ENCODE data around the gene DTNBP1. TPM values are rescaled to one million over a fixed set of nuclear protein-coding genes. Genes with fewer than 3 reads are reported as not detected.

Gene DTNBP1
- total and polyA plus RNA-seq, 2 of the 13 experiments (the other 11 are each of a cell fraction or from before 2014, with no cell fraction given) = 6.6 to 19.1 TPM

DNA sequence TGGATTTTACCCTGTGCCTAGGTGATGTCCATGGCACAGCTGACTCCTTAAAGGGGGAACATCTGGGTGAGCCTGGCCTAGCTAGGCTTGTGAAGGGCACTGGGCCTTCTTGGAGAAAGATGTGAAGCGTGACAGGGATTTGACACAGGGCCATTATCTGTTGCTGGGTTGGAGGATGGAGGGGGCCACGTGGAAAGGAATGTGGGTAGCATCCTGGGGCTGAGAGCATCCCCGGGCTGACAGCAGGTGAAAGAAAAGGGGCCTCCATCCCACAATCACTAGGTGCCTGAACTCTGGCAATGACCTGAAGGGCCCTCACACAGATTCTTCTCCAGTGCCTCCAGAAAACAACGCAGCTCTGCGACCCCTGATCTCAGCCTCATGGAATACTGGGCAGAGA lies 124.7 kb downstream of the DTNBP1 start:
- Histone ChIP-seq H3K27ac (ENCODE audit: extremely low read length, insufficient read depth, low read length) (no peak overlapping the region), H3K36me3 (replicated peaks in 1 of 2; ENCODE audit: control insufficient read depth in 1 of 2, insufficient read depth in 2 of 2, low read length in 2 of 2) (no peaks in the 10 kb centered on the region), H3K4me2 (ENCODE audit: low read depth, low read length) (no peak overlapping the region), H2AFZ (ENCODE audit: low read length) (no peak overlapping the region), H3K27me3 (ENCODE audit: control insufficient read depth in 1 of 2, insufficient read depth in 2 of 2, low read length in 2 of 2) (no peaks in the 10 kb centered on the region), H3K9ac (ENCODE audit: insufficient read depth, low read depth, low read length) (no peak overlapping the region), H3K4me1 (ENCODE audit: insufficient read depth, low read length) (peaks cover 12% of the 10 kb centered on the region), H4K20me1 (ENCODE audit: insufficient read depth, low read length) (no peaks in the 10 kb centered on the region), H3K79me2 (ENCODE audit: insufficient read depth, low read length) (no peaks in the 10 kb centered on the region), H3K9me3 (ENCODE audit: low read length) (no peaks in the 10 kb centered on the region), H3K4me3 (replicated peaks in 1 of 3; ENCODE audit: insufficient read depth in 1 of 3, low read depth in 2 of 3, low read length in 3 of 3) (no peak overlapping the region)
- WGBS (ENCODE audit: low lambda C conversion rate) = 85% methylated on average over 5 of the region's 5 CpGs
- FAIRE-seq = no peak
- ATAC-seq = no peak
- POLR2A ChIA-PET = no interaction called here
- DNase-seq (ENCODE audit: low spot score) = no peak
- CTCF ChIA-PET (ENCODE audit: low intra/inter-chr PET ratio, low total read pairs) = no interaction called here
- BruUV-seq (replicated peaks) = no TSS peak
- TF ChIP-seq ZNF543 (CRISPR knock-in tag; IDR thresholded peaks at IDR 0.05) (peak; percentile 95), ZSCAN5A (CRISPR knock-in tag; IDR thresholded peaks at IDR 0.05; ENCODE audit: borderline replicate concordance) (no peak)
- intact Hi-C loops (cut with micrococcal nuclease; ENCODE audit: unreplicated experiment) (no loop called here), in situ Hi-C loops (cut with HindIII; ENCODE audit: extremely low pct_ligation_motif_present, low pct_unique_long_range_greater_than_20kb) (no loop called here)

DNA sequence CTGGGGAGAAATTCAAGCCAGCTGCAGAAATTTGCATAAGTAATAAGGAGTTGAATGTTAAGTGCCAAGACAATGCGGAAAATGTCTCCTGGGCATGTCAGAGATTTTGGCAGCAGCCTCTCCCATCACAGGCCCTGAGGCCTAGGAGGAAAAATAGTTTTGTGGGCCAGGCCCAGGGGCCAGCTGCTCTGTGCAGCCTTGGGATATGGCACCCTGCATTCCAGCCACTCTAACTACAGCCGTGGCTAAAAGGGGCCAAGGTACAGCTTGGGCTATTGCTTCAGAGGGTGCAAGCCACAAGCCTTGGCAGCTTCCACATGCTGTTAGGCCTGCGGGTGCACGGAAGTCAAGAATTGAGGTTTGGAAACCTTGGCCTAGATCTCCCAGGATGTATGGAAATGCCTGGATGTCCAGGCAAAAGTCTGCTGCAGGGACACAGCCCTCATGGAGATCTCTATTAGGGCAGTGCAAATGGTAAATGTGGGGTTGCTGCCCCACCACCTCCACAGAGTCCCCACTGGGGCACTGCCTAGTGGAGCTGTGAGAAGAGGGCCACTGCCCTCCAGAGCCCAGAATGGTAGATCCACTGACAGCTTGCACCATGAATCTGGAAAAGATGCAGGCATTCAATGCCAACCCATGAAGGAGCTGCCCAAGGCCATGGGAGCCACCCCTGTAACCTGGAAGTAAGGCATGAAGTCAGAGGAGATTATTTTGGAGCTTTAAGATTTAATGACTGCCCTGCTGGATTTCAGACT lies 126.5 kb downstream of the DTNBP1 start:
- ATAC-seq = peak; percentile 71
- no peak for FAIRE-seq
- no peaks in the 10 kb centered on the region for H3K79me2 ChIP-seq (ENCODE audit: insufficient read depth, low read length)
- H3K9me3 ChIP-seq (ENCODE audit: low read length) = no peaks in the 10 kb centered on the region
- intact Hi-C loops (cut with micrococcal nuclease; ENCODE audit: unreplicated experiment) = no loop called here
- no TSS peak for BruUV-seq (replicated peaks)
- 87% methylated on average over 4 of the region's 4 CpGs for WGBS (ENCODE audit: low lambda C conversion rate)
- H3K36me3 ChIP-seq (replicated peaks in 1 of 2; ENCODE audit: control insufficient read depth in 1 of 2, insufficient read depth in 2 of 2, low read length in 2 of 2) = peaks cover 0 to 5% of the 10 kb centered on the region in 2 experiments; a peak in 2 of 5 replicates
- POLR2A ChIA-PET = no interaction called here
- CTCF ChIA-PET (ENCODE audit: low intra/inter-chr PET ratio, low total read pairs) = no interaction called here
- H3K27me3 ChIP-seq (ENCODE audit: control insufficient read depth in 1 of 2, insufficient read depth in 2 of 2, low read length in 2 of 2) = no peaks in the 10 kb centered on the region
- peaks cover 12% of the 10 kb centered on the region for H3K4me1 ChIP-seq (ENCODE audit: insufficient read depth, low read length)
- no peaks in the 10 kb centered on the region for H4K20me1 ChIP-seq (ENCODE audit: insufficient read depth, low read length)
- no peak overlapping the region for H3K4me2 ChIP-seq (ENCODE audit: low read depth, low read length)
- DNase-seq (ENCODE audit: low spot score) = no peak
- in situ Hi-C loops (cut with HindIII; ENCODE audit: extremely low pct_ligation_motif_present, low pct_unique_long_range_greater_than_20kb) = no loop called here
- TF ChIP-seq CEBPB (IDR thresholded peaks at IDR 0.05; ENCODE audit: borderline replicate concordance, low read depth, low read length) = peak; percentile 37; the same call in 1 of the 2 replicates
- no peak for TF ChIP-seq SIN3B (IDR thresholded peaks at IDR 0.05; ENCODE audit: low read length)
- TF ChIP-seq ZMYM2 (CRISPR knock-in tag; IDR thresholded peaks at IDR 0.05) = no peak
- peak; percentile 55 for TF ChIP-seq TEAD3 (CRISPR knock-in tag; optimal IDR thresholded peaks at IDR 0.05; ENCODE audit: borderline replicate concordance)
- TF ChIP-seq HNF4A (CRISPR knock-in tag; IDR thresholded peaks at IDR 0.05) = peak; percentile 49
- H3K4me3 ChIP-seq (replicated peaks in 1 of 3; ENCODE audit: insufficient read depth in 1 of 3, low read depth in 2 of 3, low read length in 3 of 3) = no peak overlapping the region
- H2AFZ ChIP-seq (ENCODE audit: low read length) = no peak overlapping the region
- no peak overlapping the region for H3K9ac ChIP-seq (ENCODE audit: insufficient read depth, low read depth, low read length)
- no peak overlapping the region for H3K27ac ChIP-seq (ENCODE audit: extremely low read length, insufficient read depth, low read length)

Measured in HepG2 (cell line).